ENCODE results near the gene NPFFR1.

- TF ChIP-seq CTCF (conservative IDR thresholded peaks at IDR 0.05) (no peak), ZFX (IDR thresholded peaks at IDR 0.05) (no peak)
These were observed 15.4 kb downstream of the NPFFR1 start for GRCh38 chr10:70268376-70268775.

Measured in C4-2B (cell line).